C1 segment of cervical spinal cord (tissue), 14 donors: ENCODE data around the gene HERC5.
"Not testable (repeated sequence)": the region's sequence is repeated elsewhere in the genome, so short reads cannot be mapped to it uniquely, and the experiment has no call there.

ENCODE experiments used
- DNase-seq, 14 donors: peaks; one replicate each; lab custom pipeline; 2025; lab: John Stamatoyannopoulos, UW

Gene HERC5

DNA sequence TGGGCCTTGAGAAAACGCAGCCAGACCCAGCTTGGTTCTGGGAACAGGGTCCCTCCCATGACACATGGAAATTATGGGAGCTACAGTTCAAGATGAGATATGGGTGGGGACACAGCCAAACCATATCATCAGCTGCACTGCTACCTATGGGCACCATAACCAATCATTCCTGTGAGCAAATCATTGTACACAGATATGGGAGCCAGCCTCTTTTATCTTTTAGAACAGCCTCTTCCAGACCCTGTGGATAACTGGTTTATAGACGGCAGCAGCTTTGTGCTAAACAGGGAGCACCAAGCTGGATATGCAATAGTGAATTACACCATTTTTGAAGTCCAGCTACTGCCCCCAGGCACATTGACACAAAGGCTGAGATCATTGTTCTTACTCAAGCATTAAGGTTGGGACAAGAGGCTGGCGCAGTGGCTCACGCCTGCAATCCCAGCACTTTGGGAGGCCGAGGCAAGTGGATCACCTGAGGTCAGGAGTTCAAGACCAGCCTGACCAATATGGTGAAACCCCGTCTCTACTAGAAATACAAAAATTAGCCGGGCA lies 8.6 kb upstream of the HERC5 start:
- DNase-seq, result not testable (repeated sequence)

DNA sequence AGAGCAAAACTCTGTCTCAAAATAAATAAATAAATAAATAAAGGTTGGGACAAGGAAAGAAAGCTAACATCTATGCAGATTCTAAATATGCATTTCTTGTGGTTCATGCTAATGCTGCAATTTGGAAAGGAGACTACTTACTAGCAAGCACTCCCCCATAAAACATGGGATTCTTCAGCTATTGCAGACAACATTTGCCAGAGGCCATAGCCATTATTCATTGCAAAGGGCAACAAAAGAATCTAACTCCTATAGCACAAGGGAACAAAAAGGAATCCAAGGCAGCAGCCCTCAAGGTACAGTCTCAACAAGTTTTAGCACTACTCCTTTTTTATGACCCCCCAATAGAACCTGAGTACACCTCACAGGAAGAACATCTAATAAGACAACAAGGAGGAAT lies 8.0 kb upstream of the HERC5 start:
- DNase-seq, result no peak

DNA sequence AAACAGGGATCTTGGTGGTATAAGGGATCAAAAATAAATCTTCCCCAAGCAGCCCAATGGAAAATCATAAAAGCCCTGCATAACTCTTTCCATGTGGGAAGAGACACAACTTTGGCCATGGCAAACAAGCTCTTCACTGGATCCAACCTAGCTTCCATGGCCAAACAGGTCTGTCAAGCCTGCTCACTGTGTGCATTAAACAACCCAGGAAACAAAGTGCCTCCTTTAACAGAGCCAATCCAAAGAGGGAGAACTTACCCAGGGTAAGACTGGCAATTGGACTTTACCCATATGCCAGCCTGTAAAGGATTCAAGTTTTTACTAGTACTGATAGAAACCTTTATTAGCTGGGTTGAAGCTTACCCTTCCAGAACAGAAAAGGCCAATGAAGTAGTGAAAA lies 7.6 kb upstream of the HERC5 start:
- DNase-seq, result no peak

DNA sequence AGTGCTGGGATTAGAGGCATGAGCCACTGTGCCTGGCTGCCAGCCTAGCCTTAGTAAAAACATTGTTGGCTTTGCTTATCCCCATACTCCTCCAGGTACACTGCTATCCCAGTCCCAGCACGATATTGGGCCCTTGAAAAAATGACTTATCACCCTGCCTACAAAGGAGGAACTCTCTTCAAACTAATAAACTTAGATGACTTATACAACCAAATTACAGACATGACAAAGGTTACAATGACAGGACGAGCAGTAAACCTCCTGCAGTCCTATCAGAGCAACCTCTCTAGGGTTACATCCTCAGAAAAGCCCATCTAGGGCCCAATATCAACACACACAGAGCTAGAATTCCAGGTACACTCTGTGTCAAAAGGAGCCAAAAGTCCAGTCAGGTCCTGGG lies 5.7 kb upstream of the HERC5 start:
- no peak for DNase-seq

DNA sequence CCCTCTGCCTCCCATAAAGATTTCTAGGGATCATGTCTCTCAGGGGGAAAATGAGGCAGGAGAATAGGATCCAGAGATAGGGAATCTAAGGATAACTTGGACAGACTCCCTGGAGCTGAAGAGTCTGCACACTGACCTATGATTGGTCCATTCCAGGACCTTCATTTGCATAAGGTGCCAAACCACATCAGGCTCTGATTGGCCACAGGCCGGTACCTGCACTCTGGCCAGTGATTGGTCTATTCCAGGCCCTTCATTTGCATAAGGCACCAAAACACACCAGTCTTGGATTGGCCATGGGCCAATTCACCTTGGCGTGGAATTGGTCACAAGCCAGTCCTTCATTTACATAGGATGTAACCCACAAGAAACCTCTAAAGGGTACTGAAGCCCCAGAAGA lies 4.0 kb upstream of the HERC5 start:
- no peak for DNase-seq

DNA sequence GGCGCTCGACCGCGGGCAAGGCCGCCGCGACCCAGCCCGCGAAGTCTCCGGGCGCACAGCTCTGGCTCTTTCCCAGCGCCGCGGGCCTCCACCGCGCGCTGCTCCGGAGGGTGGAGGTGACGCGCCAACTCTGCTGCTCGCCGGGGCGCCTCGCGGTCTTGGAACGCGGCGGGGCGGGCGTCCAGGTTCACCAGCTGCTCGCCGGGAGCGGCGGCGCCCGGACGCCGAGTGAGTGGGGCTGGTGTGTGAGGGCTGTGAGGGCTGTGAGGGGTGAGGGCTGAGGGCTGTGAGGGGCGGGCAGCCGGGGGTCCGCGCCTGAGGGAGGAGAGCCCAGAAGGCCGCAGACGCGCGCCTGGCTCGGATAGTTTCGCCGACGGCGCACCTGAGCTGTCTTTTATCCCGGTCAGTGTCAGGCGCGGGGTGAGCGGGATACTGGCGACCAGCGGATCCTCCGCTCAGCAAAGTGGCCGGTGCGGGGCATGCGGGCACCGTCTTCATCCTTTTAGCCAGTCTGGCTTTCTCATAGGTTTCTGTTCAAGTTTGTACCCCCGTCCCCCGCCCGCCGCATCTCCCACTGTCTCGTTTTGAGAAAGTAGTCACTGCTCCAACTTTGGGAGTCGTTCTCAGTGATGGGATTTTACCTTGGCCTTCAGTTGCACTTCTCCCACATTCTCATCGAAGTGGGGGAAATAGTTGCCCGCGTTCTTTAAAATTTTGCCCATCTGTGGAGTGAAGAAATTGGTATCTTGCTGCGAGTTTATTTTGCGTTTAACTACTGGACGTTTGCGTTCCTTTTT lies 586 bp downstream of the HERC5 start:
- DNase-seq, result peak in 9 of 14 donors; percentile 11 to 62 (median 33)

DNA sequence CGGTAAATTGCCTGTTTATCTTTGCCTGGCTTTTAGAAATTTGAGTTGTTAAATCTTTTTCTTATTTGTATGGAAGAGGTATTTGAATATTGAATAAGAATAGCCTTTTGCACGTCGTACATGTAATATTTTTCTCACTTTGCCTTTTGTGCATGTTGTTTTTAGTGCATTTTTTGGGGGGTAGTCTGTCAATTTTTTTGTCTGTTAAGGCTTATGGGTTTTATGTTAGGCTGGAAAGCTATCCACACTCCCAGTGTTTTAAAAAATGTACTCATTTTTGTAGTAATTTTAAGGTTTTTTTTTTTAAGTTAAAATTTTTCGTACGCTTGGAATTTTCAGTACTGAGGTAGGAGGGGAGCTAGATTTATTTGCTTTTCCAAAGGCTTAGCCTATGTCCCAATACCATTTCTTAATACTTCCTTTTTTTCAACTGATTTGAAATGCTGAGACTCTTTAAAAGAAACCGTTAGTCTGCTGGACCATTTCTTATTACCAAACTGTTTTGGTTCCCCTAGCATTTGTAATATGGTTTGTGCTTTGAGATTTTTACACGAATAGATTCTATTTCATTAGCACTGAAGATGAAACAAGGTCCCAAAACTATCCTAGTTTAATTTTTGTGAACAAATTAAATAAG lies 1.3 kb downstream of the HERC5 start:
- no peak for DNase-seq

DNA sequence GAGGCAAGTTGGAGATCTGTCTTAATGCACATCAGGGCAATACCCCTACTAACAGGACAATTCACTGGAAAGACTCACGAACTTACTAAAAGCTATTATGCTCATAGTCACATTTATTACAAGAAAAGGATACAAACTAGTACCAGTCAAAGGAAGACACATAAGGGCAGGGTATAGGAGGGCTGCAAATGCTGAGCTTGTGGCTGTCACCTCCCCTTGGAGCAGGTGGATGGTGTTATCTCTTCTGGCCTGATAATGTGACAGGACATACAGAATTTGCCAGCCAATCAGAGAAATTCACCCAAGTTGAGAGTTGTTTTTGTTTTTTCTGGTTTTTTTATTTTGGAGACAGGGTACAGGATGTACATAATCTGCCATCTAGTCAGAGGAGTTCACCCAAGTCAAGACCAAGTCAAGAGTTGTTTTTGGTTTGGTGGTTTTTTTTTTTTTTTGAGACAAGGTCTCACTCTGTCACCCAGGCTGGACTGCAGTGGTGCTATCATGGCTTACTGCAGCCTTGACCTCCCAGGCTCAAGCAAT lies 8.8 kb downstream of the HERC5 start:
- DNase-seq, result no peak

DNA sequence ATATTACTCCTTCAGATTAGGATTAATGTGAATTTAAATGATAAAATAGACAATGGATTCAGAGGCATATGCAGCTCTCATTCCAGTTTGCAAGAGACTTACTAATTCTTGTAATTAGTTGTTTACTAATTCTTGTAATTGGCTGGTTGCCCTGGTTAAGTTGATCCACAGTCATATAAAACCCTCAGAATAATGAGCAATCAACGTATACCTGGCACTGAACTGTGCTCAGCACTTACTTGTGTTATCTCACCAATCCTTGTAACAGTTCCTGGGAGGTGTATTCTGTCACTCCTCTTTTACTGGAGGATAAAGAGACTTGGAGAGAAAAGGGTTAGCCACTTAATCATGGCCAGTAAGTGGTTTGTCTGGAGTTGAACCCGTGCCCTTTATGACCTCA lies 10.5 kb downstream of the HERC5 start:
- DNase-seq, result no peak

DNA sequence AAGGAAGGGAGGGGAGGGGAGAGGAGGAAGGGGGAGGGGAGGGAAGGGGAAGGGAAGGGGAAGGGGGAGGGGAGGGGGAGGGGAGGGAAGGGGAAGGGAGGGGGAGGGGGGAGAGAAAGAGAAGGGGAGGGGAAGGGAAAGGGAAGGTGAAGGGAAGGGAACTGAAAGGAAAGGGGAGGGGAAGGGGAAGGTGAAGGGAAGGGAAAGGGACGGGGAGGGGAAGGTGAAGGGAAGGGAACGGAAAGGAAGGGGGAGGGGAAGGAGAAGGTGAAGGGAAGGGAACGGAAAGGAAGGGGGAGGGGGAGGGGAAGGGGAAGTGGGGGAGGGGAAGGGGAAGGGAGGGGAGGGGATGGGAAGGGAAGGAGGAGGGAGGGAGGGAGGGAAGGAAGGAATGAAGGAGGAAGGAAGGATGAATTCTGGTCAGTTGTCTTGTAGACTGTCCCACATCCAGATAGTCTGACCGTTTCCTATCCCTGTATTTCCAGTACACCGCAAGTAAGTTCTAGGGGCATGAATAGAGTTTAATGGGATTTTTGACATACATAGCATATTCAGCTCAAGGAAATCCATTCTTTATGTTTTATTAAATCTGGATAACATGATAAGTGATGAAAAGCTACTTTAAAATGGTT lies 20.4 kb downstream of the HERC5 start:
- DNase-seq, result no peak

DNA sequence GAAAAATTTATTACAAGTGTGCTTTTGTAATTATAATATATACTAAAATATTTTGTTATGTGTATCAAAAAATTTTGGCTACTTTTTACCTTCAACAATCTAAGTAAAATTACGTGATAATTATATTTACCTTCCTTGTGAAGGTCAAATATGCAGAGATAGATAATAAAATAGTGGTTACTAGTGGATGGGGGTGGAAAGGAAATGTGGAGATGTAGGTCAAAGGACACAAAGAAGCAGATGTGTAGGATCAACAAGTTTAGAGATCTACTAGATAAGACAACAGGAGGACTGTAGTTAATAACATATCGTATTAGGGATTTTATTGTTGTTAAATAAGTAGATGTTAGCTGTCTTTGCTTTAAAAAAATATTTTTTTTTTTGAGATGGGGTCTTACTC lies 21.3 kb downstream of the HERC5 start:
- DNase-seq, result no peak

DNA sequence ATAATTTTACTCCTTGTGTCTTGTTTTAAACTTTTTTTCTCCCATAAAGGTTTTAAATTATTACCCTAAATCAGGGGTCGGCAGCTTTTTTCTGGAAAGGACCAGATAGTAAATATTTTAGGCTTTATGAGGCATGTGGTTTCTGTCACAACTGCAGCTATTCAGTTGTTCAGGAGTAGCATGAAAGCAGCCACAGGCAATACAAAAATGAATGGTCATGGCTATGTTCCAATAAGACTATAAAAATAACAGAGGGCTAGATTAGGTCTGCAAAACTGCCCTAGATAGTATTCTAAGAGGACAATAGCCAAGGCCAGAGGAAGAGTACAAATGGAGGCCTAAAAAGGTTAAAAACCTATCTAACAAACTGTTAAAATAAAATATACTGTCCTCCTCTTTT lies 24.6 kb downstream of the HERC5 start:
- DNase-seq, result no peak

DNA sequence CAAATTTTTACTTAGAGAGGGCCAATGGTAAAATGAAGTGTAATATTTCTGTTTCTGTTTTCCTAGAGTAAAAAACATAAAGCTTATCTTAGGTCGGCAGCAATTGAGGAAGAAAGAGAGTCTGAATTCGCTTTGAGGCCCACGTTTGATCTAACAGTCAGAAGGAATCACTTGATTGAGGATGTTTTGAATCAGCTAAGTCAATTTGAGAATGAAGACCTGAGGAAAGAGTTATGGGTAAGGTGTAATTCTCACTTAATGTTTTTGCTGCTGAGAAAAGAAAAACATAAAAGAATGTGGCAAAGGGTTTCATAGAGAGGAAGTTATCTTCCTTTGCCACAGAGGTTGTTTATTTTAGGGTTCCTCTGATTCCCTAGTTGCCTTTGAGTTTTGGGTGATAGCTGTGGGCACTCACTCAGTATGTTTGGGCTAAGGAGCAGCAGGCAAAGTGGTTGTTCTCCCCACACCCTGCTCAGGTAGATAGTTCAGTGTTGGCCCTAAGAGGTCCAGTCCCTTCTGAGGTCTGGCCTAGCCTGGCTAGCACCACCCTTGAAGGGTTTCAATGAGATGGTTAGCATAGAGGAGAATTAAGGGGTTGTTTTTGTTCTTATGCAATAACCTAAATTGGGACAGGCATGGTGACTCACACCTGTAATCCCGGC lies 32.3 kb downstream of the HERC5 start:
- no peak for DNase-seq

DNA sequence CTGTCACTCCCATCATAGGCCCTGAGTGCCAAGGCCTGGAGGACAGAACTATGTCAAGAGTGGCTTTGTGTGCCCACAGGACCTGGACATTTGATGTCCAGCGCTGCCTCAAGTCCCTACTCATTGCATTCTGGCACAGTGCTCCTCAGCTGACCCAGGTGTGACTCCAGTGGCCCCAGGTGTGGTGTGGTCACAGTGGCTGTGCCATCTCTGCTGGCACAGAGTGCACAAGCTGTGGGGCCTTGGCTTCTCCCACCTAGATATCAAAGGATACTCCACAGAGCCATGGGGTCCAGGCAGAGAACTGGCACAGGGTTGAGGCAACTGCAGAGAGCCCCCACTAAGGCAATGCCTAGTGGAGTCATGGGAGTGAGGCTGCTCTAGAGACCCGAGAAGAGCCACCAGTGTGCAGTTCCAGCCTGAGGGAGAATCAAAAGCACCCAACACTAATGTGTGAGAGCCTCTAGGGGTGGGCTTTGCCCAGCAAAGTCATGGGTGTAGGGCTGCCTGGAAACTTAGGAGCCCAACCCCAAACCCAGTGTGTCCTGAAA lies 41.0 kb downstream of the HERC5 start:
- no peak for DNase-seq

DNA sequence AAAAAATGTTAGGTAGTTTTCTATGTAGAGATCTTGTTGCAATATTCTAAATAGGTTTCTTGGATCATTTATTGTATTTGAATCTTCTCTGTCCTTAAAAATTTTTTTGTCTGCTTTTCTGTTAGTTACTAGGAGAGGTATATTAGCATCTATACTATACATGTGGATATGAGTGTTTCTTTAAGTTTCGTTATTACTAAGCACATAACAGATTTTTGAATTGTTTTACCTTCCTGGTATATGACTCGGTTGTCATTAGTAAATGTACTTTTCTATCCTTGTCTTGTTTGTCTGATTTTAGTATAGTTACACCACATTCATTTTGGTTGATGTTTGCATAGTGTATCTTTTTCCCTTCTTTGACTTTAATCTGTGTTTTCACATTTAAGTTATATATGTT lies 46.4 kb downstream of the HERC5 start:
- no peak for DNase-seq

DNA sequence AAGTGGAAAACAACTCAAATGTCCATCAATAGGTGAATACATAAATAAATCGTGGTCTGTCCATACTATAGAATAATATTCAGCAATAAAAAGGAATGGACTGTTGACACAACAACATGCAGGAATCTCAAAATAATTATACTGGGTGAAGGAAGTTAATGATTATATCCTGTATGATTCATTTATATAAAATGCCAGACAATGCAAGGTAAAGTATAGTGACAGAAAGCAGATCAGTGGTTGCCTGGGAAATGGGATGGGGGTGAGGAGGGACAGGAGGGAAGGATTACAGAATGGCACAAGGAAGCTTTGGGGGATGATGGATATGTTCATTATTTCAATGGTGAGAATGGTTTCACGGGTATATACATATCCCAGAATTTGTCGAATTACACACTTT lies 54.3 kb downstream of the HERC5 start:
- DNase-seq, result no peak

DNA sequence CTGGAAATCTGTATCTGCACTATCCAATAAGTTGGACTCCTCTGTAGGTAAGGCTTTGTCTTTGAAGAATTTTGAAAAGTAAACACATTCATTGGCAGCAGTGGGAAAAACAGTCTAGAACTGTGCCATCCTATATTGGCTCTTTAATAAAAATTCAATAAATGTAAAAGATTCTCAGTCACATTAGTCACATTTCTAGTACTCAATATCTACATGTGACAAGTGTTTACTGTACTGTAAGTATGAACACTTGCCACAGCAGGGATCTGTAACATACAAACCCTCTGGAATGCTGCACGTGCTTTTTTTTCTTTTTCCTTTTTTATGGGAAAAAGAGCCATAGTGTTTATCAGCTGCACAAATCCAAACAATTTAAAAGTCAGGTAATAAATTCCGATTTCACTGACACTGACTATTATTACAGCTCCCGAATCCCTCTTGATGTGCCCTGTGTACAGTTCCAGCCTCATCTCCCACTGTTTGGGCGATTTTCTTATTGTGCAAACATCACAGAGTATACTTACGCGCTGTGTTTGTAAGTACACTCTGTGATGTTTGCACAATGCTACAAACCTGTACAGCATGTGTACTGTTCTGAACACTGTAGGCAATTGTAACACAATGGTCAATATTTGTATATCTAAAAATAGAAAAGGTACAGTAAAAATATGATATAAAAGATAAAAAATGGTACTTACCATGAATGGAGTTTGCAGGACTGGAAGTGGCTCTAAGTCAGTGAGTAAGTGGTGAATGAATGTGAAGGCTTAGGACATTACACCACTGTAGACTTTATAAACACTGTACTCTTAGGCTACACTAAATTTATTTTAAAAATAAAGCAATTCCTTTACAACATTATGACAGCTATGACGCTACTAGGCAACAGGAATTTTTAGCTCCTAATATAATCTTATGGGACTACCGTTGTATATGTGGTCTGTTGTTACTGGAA lies 57.9 kb downstream of the HERC5 start:
- no peak for DNase-seq

DNA sequence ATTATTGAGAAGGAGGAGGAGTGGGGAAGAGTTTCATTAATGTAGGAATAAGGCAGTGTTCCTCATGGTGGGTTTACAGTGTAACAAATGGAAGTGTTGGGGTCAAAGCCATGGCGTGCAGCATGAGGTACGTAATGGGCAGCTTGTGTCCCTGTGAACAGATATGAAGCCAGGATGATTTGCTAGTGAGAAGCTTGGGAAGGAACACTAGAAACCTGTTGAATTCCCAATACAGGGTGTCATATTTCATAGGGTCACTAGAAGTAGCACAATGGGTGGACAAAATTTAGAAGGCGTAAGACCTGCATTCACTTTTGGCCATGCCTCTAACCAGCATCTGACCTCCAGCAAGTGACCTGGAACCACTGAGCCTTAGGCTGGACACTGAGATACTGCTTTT lies 59.8 kb downstream of the HERC5 start:
- DNase-seq, result no peak

DNA sequence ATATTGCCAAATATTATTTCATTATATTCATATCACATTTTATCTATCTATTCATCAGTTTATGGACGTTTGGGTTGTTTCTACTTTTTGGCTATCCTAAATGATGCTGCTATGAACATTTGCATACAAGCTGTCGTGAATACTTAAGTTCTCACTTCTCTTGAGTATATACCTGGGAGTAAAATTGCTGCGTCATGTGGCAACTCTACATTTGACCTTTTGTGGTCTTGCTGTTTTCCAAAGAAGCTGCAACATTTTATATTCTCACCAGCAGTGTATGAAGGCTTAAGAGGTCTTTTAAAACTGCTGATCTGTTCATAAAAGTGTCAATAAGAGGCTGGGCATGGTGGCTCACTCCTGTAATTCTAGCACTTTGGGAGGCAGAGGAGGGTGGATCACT lies 60.9 kb downstream of the HERC5 start:
- DNase-seq, result no peak

DNA sequence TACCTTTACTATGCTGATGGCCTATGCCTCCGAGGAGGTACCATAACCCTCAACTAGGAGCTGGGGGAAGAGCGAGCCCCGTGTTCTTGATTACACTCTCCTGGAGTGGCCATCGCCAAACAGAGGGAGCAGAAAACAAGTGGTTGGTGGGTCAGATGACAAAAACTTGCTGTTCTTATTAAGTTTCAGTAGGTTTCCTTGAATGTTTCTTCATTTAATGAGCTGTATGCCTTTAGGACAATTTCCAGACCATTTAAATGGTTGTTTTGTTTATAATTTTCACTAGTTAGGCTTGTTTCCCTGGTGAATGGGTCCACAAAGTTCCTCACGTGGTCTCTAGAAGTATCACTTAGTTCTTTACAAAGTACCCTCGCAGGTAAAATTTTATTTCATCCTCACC lies 62.0 kb downstream of the HERC5 start:
- no peak for DNase-seq
